Eye (tissue), 1 donor: ENCODE results near the gene CLN5.
"Not testable (repeated sequence)": the region's sequence is repeated elsewhere in the genome, so short reads cannot be mapped to it uniquely, and the experiment has no call there.

Experiments used
- DNase-seq: peaks from one replicate; pipeline ENCODE4 v3.0.0-alpha.2; 2015

CLN5 gene

DNA sequence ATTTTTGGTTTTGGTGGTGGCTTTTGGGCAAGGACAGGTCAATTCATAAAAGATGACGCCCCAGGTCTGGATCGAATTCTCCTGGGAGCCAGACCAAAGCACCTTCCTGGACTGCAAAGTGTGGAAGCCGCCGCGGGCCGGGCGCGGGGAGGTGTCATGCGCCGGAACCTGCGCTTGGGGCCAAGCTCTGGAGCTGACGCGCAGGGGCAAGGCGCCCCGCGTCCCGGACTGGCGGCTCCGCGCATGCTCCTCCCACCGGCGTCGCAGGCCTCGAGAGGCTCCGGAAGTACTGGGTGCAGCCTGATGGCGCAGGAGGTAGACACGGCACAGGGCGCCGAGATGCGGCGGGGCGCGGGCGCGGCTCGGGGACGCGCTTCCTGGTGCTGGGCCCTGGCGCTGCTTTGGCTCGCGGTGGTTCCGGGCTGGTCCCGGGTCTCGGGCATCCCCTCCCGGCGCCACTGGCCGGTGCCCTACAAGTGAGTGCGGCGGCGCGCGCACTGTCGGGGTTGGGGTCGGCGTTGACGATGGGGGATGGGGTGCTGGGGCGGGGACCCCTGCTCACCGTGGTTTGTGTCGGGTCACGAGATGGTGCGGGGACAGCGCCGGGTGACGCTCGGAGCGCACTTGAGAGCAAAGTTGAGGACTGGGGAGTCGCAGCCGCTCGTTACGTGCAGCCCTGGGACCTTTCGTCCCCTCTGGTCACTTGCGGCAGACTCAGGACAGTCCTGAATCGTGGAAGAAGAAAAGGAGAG, at the start of gene CLN5:
Gene CLN5 (plus strand): TSS at position 286 of the 752 bp plus-strand sequence. CDS start 18 bp downstream, at position 304.
- peak; percentile 95 for DNase-seq

DNA sequence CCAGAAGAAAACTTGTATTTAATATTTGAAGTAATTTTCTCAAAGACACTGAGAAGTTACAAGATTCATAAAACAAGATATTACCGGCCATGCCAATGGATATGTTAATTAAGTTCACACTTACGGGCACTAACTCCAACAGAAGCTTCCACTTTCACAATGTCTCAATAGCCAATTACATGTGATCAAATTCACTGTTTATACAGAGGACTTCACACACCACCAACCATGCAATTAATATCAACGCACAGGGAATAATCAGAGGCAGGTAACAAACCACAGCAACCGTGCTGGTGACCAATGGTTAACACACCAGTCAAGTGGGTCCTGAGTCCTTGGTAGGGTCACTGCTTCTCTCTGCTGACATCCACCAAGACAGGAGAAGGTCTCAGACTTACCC, 49.5 kb upstream of the CLN5 start:
- DNase-seq, result no peak

DNA sequence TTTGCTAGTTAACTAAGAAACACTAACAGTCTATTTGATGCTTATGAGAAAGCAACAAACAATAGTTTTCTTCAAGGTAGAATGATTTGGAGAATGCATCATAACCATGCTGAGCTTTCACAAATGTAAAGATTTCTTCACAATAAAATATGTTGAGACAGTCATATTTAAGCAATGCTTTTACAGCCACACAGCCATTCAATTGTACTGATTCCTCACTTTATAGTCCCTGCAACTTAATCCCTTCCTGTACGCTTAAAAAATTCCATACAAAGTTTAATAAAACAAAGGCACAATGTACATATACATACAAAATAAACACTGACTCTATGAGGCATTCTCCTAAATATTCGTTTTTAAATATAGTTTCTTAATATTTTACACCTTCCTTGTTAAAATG, 48.2 kb upstream of the CLN5 start:
- no peak for DNase-seq

DNA sequence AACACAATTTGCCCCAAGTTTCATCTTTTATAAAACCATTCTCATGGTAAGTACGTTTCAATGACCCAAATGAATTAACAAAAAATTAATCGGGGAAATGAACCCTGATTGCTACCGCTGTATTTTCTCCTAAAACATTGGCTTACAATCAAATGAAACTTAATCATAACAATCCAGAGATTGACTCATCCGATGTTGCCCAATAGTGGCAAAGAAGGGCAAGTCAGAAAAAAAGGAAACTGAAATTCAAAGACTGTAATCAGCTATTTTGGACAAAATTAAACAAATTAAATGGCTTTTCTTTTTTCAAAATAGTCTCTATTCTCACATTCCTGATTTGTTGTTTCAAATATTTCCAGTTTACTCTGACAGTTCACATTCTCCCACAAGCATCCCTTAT, 47.4 kb upstream of the CLN5 start:
- no peak for DNase-seq

DNA sequence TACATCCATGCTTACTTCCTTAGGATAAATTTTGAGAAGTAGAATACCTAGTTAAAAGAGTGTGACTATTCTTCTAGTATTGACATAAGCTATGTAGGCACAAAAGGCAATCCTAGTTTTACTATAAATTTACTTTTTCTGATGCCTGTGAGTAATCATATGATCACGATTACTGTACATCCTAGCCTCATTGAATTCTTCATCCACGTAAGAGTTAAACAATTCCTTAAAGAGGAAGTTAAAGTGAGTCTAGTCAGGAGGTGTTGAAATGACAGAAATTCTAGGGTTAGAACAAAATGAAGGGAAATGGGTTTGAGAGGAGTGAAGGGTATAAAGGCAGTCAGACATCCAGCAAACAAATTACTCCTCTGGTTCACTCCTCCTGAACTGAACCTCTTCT, 43.7 kb upstream of the CLN5 start, which contains the start of gene ACOD1:
Gene ACOD1 (plus strand): TSS at position 363 of the 400 bp plus-strand sequence. CDS start 48 bp downstream, outside the sequence.
- DNase-seq, result no peak

DNA sequence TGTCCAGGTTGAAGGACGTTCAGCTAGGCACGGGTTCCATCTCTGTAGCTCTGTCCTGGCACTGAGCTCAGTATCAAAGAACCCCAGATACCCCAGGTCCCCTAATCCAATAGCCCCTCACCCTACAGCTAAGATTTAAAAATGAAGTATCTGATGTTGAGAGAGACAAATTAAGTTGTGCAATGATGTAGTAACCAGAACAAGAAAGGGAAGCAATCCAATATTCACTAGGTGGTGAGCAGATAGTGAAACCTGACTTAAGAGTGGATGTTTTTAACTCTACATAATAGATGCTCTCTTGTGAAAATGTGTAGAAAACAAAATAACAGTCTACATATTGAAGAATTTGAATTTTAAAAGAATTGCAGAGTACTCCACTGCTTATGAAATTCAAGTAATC, 41.8 kb upstream of the CLN5 start:
- no peak for DNase-seq

DNA sequence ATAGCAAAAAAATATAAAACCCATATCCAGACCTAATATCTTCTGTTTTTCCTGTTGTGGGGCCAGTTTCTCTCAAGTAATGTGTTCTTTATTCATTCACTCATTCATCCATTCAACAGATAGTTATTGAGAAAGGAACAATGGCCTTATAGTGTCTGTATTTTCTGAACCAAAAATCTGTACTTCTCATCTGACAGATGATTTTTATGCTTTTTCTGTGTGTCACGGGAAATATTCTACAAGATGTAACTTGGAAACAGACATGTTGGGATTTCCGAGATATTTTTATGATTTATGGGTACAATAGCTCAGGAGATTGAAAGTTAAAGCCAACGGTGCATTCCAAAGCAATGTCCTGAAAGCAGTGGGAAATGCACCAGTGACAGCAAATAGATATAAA, 37.9 kb upstream of the CLN5 start:
- no peak for DNase-seq

DNA sequence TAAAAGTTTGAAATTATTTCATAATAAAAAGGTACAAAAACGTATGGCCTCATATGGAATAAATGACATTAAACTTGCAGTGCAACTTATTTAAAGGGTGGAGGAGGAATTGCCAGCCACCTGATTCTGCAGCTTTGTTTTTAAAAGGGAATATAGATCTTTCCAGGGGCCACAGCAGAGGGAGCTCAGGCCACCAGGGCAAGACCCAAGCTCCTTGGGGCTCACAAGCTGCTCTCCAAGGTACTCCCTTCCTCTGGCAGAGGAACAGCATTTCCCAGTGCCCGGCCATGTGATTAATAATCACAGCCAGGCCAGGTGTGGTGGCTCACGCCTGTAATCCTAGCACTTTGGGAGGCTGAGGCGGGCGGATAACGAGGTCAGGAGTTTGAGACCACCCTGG, 37.3 kb upstream of the CLN5 start:
- no peak for DNase-seq

DNA sequence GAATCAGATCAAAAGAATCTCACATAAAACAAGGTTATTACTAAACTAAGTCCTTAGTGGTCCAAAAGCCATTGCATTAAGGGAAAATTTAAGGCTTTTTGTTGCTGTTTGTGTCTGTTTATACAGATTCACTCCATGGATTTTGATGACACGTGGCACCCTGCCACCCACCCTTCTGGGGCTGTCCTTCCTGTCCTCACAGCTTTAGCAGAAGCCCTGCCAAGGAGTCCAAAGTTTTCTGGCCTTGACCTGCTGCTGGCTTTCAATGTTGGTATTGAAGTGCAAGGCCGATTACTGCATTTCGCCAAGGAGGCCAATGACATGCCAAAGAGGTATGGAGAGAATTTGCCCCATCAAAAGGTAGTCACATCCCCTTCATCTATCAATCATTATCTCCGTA, 36.7 kb upstream of the CLN5 start:
- no peak for DNase-seq

DNA sequence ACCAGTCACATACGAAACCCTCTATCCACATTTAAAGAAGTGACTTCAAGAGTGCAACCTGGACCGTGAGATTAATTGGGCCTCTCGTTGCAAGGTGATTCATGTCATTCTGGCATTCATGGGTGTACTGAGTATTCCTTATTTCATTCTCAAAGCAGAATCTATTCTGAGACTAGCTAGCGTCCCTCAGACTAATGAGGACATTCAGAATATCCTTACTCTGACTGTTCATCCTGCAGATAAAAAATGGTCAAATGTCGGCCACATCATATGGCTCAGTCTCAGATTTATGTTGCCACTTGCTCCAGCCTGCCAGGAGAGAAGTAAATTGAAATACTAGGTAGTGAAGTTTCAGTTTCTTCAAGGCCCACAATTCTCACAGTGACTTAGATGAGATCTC, 36.2 kb upstream of the CLN5 start:
- DNase-seq, result no peak

DNA sequence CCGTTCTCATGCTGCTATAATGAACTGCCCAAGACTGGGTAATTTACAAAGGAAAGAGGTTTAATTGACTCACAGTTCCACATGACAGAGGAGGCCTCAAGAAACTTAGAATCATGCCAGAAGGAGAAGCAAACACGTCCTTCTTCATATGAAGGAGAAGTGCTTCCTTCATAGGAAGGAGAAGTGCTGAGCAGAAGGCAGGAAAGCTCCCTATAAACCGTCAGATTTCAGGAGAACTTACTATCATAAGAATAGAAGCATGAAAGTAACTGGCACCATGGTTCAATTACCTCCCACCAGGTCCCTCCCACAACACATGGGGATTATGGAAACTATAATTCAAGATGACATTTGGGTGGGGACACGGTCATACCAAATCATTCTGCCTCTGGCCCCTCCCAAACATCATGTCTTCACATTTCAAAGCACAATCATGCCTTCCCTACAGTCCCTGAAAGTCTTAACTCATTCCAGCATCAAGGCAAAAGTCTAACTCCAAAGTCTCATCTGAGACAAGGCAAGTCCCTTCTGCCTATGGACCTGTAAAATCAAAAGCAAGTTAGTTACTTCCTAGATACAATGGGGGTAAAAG, 32.9 kb upstream of the CLN5 start:
- no peak for DNase-seq

DNA sequence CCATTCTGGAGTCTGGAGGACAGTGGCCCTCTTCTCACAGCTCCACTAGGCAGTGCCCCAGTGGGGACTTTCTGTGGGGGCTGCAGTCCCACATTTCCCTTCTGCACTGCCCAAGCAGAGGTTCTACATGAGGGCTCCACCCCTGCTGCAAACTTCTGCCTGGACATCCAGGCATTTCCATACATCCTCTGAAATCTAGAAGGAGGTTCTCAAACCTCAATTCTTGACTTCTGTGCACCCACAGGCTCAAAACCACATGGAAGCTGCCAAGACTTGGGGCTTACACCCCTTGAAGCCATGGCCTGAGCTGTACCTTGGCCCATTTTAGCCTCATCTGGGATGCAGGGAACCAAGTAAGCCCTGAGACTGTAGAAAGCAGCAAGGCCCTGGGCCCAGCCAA, 32.1 kb upstream of the CLN5 start:
- not testable (repeated sequence) for DNase-seq

DNA sequence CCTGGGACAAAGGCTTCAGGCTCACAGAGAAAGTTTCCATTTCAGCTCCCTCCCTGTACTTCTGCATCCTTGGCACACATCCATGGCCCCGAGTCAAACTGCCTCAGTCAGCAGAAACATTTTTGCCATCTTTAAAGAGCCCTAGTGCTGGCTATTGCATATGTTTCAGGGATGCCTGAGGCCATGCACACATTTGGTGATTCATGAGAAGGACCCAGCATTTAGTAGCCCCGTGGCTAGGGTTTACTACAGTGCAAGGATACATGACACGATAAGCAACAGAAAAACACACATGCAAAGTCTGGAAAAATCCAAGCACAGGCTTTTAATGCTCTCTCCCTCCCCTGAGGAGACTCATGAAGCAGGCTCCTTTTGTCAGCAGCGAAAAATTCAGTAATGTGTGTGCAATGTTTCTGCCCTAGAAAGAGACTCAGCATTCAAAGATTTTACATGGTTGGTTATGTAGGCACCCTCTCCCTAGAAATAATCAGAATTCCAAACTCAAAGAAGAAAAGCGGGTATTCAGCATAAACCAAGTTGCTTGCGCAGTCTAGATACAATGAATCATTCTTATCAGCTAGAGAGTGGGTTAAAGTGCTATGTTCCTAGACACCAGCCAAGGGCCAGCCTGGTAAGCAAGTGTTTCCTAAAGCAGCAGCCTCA, 26.0 kb upstream of the CLN5 start:
- peak; percentile 69 for DNase-seq

DNA sequence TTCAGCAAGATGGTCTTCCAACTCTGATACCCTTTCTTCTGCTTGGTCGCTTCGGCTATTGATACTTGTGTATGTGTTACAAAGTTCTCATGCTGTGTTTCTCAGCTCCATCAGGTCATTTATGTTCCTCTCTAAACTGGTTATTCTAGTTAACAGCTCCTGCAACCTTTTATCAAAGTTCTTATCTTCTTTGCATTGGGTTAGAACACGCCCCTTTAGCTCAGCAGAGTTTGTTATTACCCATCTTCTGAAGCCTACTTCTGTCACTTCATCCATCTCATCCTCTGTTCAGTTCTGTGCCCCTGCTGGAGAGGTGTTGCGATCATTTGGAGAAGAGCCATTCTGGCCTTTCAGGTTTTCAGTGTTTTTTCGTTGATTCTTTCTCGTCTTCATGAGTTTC, 24.9 kb upstream of the CLN5 start:
- DNase-seq, result no peak

DNA sequence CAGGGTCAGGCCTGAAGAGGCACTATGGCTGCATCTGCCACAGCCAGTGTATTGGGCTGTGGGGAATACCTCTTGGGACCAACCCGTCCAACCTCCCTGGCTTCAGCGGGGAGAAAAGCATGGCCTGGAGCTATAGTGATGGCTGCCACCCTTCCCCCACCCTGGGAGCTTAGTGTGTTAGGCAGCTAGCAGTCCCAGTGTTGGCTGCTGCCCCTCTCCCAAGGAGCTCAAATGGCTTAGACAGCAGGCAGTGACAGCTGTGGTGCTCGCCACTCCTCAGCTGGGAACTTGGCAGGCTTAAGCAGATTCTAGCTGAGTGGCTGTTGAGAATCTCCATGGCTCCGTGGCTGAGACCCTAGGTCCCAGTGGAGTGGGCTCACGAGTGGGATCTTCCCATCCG, 23.8 kb upstream of the CLN5 start:
- DNase-seq, result peak; percentile 53

DNA sequence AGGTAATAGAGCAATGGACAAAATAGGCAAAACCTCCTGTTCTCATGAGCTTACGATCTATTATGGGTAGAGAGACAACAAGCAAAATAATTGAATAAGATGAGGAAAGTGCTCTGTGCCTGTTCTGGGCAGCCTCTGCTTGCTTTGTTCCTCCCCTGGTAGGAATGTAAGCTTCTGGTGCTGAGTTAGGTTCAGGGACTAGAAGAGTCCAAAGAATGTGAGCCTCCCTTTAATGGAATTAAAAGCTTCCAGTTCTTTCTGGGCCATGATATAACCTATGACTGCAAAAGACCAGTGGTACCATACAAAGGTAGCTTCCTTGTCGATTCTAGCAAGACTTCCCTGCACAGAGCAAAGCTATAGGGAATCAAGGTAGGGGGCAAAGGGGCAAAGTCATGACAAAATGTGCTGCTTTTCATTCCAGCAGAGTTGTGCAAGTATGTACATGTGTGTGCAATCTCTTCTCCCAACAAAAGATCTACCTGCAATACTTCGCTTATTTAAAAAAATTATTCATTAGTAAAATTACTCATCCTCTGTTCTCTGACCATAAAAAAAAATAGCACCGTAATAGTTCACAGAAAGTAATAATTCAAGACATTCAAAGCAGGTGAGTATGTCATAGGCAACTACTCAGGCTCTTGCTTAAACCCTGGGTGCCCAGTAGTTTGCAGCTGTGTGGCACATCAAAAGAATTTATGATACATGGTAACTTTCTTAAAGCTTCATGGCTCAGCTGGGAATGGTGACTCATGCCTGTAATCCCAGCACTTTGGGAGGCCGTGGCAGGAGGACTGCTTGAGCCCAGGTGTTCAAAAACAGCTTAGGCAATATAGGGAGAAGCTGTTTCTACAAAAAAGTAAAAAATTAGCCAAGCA, 22.2 kb upstream of the CLN5 start:
- DNase-seq, result no peak

DNA sequence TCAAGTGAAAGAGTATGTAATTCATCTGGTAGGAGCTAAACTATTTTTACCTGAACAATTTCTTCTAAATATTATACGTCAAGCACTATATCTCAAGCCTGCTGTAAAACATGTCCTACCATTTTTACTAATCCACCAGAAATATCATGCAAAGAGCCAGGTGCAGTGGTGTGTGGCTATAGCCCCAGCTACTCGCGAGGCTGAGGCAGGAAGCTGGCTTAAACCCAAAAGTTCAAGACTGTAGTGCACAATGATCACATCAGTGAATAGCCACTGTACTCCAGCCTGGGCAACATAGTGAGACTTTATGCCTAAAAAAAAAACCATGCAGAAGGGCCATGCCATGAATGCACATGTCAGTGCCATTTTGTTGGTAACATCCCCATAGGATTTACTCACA, 20.7 kb upstream of the CLN5 start:
- no peak for DNase-seq

DNA sequence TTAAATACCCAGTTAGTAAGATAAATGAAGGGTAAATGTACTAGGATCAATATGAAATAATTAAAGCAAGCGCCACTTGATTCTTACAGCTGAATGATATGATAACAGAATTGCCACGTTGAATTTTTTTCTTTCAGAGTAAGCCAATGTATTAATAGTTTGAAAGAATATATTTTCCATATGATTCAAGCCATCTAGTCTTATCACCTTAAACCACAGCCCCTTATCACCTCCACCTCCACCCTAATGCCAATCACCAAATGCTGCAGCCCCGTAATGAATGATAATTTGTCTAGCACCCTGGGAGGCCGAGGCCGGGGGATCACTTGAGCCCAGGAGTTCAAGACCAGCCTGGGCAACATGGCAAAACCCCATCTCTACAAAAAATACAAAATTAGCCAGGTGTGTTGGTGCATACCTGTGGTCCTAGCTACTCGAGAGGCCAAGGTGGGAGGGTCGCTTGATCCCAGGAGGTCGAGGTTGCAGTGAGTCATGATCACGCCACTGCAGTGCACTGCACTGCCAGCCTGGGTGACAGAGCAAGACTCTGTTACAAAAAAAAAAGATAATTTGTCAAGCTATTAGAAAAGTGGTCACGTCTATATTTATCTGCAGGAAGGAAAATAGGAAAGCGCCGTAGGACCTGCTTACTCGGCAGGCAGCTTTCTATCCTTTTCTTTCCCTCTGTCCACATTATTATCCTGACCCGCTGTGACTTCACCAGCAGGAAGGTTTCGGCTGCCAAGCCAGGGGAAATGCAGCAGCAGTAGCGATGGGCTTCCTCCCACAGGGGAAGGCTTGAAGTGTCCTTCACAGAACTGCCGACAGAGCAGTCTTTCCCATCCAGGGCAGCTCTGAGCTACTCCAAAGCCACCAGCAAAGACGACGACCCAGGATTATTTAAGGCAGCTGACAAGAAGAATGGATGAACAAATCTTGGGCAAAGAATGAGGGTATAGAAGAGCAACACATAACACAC, 19.7 kb upstream of the CLN5 start:
- no peak for DNase-seq

DNA sequence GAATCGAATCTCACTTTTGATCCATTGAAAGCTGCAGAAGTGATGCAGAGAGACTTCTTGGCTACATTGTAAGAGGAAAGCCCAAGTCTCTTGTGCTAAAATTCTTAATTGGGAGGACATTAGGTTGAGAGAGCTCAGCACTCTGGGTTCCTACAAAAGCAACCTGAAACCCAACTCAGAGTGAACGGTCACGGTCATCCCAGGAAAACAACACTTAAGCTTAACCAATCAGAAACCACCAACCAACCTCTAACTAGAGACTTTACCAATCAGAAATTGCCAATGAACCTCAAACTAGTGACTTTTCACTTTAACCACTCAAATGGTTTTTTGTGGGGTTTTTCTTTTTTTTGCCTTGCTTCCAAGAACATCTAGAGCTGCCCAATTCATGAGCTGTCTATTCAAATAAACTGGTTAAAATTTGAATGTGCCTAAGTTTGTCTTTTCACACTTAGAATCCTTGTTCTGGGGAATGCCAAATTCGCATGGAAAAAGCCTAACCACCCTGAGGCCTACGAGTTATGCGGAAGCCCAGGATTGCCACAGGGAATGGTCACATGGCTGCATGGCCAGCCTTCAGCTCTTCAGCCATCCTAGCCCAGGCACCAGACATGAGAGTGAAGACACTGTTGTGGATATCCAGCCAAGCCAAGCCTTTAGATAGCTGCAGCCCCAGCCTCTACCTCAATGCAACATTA, 17.8 kb upstream of the CLN5 start:
- no peak for DNase-seq

DNA sequence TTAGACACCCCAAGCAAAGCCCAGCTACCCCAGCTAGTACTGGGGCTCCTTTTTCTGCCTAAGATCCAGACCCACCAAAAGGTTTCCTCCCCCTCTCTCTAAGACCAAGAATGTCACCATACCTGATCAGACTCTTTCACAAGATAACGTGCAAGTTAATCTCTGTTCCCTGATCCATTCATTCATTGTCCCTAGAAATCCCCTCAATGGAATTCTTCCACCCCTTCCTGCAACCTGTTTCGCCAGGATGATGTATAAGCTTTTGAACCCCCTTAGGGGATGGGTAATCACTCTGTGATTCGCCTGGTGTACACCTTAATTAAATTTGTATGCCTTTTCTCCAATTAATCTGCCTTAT, 17.3 kb upstream of the CLN5 start:
- no peak for DNase-seq

DNA sequence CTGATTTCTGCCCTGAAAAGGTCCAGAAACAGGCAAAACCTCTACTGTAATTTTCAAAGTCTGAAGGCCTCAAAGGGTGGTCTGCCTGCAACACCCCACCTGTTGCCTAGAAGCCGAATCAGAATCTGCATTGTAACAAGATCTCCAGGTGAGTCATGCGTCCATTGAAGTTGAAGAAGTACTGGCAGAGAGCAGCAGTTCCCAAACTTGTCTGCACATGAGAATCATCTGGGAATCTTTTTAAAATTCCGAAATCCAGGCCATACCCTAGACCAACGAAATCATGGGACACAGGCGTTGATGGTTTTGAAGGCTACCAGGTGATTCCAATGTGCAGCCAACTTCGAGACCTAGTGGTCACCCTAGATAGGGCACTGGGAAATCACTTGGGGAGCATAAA, 16.0 kb upstream of the CLN5 start:
- DNase-seq, result no peak
